SK-N-MC (cell line): Measurements from ENCODE around the gene UBAC2.

ENCODE experiments used
- DNase-seq: peaks from one replicate; pipeline ENCODE4 v3.0.0-alpha.2; 2011; ENCODE audit warnings: low read depth, low spot score
- H3K27ac ChIP-seq: fragments of 200-600 bp; sonication (generic); 2 replicates; pipeline ENCODE4 v1.5.1; 2016; ENCODE audit warnings: mixed run types
- H3K36me3 ChIP-seq: fragments of 200-600 bp; sonication (generic); 2 replicates; pipeline ENCODE4 v1.6.1; 2017; ENCODE audit warnings: antibody characterized with exemption, low read length, mixed read lengths; ENCODE audit not compliant: insufficient read depth
- H3K4me3 ChIP-seq: fragments of 200-600 bp; sonication (generic); 2 replicates; pipeline ENCODE4 v1.5.1; 2016
- H3K9ac ChIP-seq: fragments of 200-600 bp; sonication (generic); 2 replicates; pipeline ENCODE4 v1.8.0; 2017; ENCODE audit warnings: mixed run types, mixed read lengths; ENCODE audit not compliant: insufficient read length
- H3K9me3 ChIP-seq: fragments of 200-600 bp; sonication (generic); 2 replicates; pipeline ENCODE4 v1.6.1; 2017; ENCODE audit warnings: low read depth, mild to moderate bottlenecking, antibody characterized with exemption, low read length, moderate library complexity, mixed read lengths
- EZH2 ChIP-seq: fragments of 200-600 bp; sonication (generic); IDR thresholded peaks from one replicate; pipeline ENCODE4 v1.6.1; 2017; ENCODE audit warnings: antibody characterized with exemption
- FOXP2 ChIP-seq: optimal IDR thresholded peaks from 2 replicates; pipeline ENCODE3; 2011; ENCODE audit warnings: mild to moderate bottlenecking, moderate library complexity; ENCODE audit not compliant: insufficient read depth; ENCODE audit errors: extremely low read length, control extremely low read depth
- POLR2AphosphoS5 ChIP-seq: IDR thresholded peaks from 2 replicates; pipeline ENCODE4 v1.6.1; 2012; ENCODE audit warnings: mild to moderate bottlenecking, low read depth, low read length, borderline replicate concordance

Gene UBAC2

DNA sequence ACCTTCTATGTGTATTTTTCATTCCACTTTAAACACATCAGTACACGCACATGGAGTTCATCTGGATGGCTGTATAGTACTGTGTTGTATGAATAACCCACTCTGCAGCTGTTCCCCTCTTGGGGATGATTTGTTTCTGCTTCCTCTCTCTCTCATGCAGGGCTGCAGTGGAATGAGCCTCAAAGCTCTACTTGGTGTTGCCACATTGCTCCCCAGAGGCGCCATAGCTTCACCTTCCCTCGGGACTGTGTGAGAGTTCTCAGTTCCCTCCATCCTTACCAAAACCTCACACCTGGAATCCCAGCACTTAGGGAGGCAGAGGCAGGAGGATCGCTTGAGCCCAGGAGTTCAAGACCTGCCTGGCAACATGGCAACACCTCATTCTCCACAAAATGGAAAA, 134.9 kb downstream of the UBAC2 start:
- H3K27ac ChIP-seq: no peak overlapping the region
- H3K9ac ChIP-seq: no peak overlapping the region
- H3K4me3 ChIP-seq: no peak overlapping the region
- TF ChIP-seq FOXP2 (no peak), EZH2 (no peak), POLR2AphosphoS5 (no peak)
- DNase-seq: no peak
- H3K9me3 ChIP-seq: no peaks in the 10 kb centered on the region
- H3K36me3 ChIP-seq: peaks cover 7% of the 10 kb centered on the region; the same call in 1 of the 2 replicates

GRCh38 chr13:99339230-99339721, 138.6 kb downstream of the UBAC2 start:
- DNase-seq: no peak
- Histone ChIP-seq H3K36me3 (peaks cover 7% of the 10 kb centered on the region; the same call in 1 of the 2 replicates), H3K9ac (no peak overlapping the region), H3K9me3 (no peaks in the 10 kb centered on the region), H3K27ac (no peak overlapping the region), H3K4me3 (no peak overlapping the region)
- TF ChIP-seq POLR2AphosphoS5: no peak
- no peak for TF ChIP-seq FOXP2
- TF ChIP-seq EZH2: no peak

GRCh38 chr13:99339736-99340397, 139.2 kb downstream of the UBAC2 start:
- TF ChIP-seq EZH2 (no peak), POLR2AphosphoS5 (no peak), FOXP2 (no peak)
- Histone ChIP-seq H3K9ac (no peak overlapping the region), H3K27ac (no peak overlapping the region), H3K36me3 (peaks cover 7% of the 10 kb centered on the region), H3K4me3 (no peak overlapping the region), H3K9me3 (no peaks in the 10 kb centered on the region)
- DNase-seq: no peak

DNA sequence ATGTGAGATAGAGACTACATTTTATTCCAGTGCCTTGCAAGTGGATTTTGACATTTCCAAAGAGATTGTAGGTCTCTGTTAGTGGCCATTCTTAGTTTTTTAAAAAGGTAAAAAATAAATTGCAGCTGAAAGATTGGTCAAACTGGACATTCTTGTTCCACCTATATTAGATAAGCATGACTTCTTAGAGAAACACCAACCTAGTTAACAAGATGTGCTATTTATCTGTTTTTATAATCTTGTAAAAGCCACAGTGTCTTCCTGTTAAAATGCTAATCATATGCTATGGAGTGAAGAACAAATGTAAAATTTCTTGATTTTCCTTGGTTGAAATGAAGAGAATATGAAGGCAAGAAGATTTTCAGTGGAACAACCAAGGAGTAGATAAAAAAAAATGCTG, 140.0 kb downstream of the UBAC2 start:
- H3K9ac ChIP-seq: no peak overlapping the region
- H3K27ac ChIP-seq: no peak overlapping the region
- no peak for TF ChIP-seq EZH2
- TF ChIP-seq FOXP2: no peak
- H3K9me3 ChIP-seq: no peaks in the 10 kb centered on the region
- H3K4me3 ChIP-seq: no peak overlapping the region
- DNase-seq: no peak
- peaks cover 3% of the 10 kb centered on the region for H3K36me3 ChIP-seq

DNA sequence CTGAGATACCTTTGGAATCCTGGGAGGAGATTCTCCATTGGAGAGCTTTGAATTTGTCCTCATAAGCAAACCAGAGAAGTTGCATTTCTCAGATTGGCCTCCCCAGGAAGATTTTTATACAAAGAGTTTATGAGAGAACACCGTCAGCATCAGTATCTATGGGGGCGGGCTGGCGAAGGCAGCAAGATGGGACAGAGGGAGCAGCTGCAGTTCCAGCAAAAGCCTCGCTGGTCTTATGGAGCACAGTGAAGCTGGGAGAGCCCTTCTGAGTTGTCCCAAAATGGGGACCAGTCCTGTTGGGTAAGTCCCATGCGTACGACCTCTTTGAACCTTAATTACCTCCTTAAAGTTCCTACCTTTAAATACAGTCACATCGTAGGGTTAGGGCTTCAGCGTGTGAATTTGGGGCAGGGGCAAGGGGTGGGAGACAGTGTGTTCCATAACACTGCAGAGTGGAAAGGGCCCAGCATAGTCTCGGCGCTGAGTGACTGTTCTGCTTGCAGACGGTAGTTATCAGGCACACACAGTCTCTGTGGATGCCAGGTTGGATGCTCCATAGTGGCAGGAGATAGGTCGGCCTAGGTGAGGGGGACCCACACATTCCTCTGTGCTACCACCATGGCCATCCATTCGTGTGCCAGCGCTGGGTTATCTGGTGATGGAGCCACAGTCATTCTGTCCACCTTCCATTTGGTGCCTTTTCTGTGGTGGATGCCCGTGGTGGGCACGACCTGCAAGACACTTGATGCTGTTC, 141.5 kb downstream of the UBAC2 start:
- H3K9ac ChIP-seq: no peak overlapping the region
- DNase-seq: no peak
- peaks cover 3% of the 10 kb centered on the region for H3K36me3 ChIP-seq
- TF ChIP-seq FOXP2 (no peak), EZH2 (no peak), POLR2AphosphoS5 (no peak)
- H3K4me3 ChIP-seq: no peak overlapping the region
- no peak overlapping the region for H3K27ac ChIP-seq
- no peaks in the 10 kb centered on the region for H3K9me3 ChIP-seq

- Histone ChIP-seq H3K36me3 (peaks cover 5% of the 10 kb centered on the region), H3K27ac (no peak overlapping the region), H3K9ac (no peak overlapping the region), H3K9me3 (no peaks in the 10 kb centered on the region), H3K4me3 (no peak overlapping the region)
- DNase-seq: no peak
- TF ChIP-seq FOXP2 (no peak), POLR2AphosphoS5 (no peak), EZH2 (no peak)
These were observed 142.2 kb downstream of the UBAC2 start for GRCh38 chr13:99342723-99343315.

GRCh38 chr13:99344610-99345208, 144.1 kb downstream of the UBAC2 start:
- no peak for DNase-seq
- H3K36me3 ChIP-seq: peaks cover 5% of the 10 kb centered on the region
- no peak overlapping the region for H3K27ac ChIP-seq
- H3K4me3 ChIP-seq: no peak overlapping the region
- TF ChIP-seq POLR2AphosphoS5 (no peak), FOXP2 (no peak), EZH2 (no peak)
- H3K9me3 ChIP-seq: no peaks in the 10 kb centered on the region
- H3K9ac ChIP-seq: no peak overlapping the region

GRCh38 chr13:99345345-99345744, 144.7 kb downstream of the UBAC2 start:
- Histone ChIP-seq H3K27ac (no peak overlapping the region), H3K9me3 (no peaks in the 10 kb centered on the region), H3K36me3 (peaks cover 3% of the 10 kb centered on the region), H3K9ac (no peak overlapping the region), H3K4me3 (no peak overlapping the region)
- TF ChIP-seq EZH2 (no peak), FOXP2 (no peak), POLR2AphosphoS5 (no peak)
- DNase-seq: no peak
